T-helper 2 cell treated with Interferon-gamma antibody and Interleukin-4, amounts not matched to agents 100 ng/mL and 5 ng/mL, for 36 hours (primary cell): Measurements from ENCODE around the gene CSTPP1. TPM values are rescaled to one million over a fixed set of nuclear protein-coding genes. Genes with fewer than 3 reads are reported as not detected.
"Not testable (repeated sequence)": the region's sequence is repeated elsewhere in the genome, so short reads cannot be mapped to it uniquely, and the experiment has no call there.

Source experiments
- intact Hi-C: fragments of 100-400 bp; cut with micrococcal nuclease; formaldehyde crosslinking; loops from one replicate; pipeline ENCODE4 v1.15.1; 2023
- total RNA-seq: library from RNA; stranded (reverse); gene quantifications from 2 replicates; pipeline ENCODE4 v1.2.3, GENCODE V29; 2022

The CSTPP1 gene
- total RNA-seq, 1 donor from 2014 or later, result 17.4 TPM

- intact Hi-C loops, result not testable (repeated sequence)
These were observed 161.7 kb downstream of the CSTPP1 start for GRCh38 chr11:47098223-47098622.

- intact Hi-C loops, result no loop called here
These were observed 162.8 kb downstream of the CSTPP1 start for GRCh38 chr11:47099214-47099917.

GRCh38 chr11:47099918-47100315 is 163.4 kb downstream of the CSTPP1 start:
- intact Hi-C loops, result no loop called here

GRCh38 chr11:47101406-47101805 is 164.8 kb downstream of the CSTPP1 start:
- intact Hi-C loops, result no loop called here

GRCh38 chr11:47104261-47104950 is 167.8 kb downstream of the CSTPP1 start:
- intact Hi-C loops, result no loop called here

- intact Hi-C loops, result no loop called here
These were observed 169.0 kb downstream of the CSTPP1 start for GRCh38 chr11:47105541-47105940.

GRCh38 chr11:47105974-47106373 is 169.4 kb downstream of the CSTPP1 start:
- intact Hi-C loops, result no loop called here

- intact Hi-C loops, result no loop called here
These were observed 170.3 kb downstream of the CSTPP1 start for GRCh38 chr11:47106798-47107411.

- intact Hi-C loops, result no loop called here
These were observed 171.2 kb downstream of the CSTPP1 start for GRCh38 chr11:47107744-47108143.

GRCh38 chr11:47108214-47108613 is 171.7 kb downstream of the CSTPP1 start:
- intact Hi-C loops, result no loop called here

- intact Hi-C loops, result no loop called here
These were observed 172.6 kb downstream of the CSTPP1 start for GRCh38 chr11:47109051-47109726.

GRCh38 chr11:47109727-47110246 is 173.2 kb downstream of the CSTPP1 start:
- intact Hi-C loops, result no loop called here

- intact Hi-C loops, result no loop called here
These were observed 174.8 kb downstream of the CSTPP1 start for GRCh38 chr11:47111318-47111804.

- intact Hi-C loops, result not testable (repeated sequence)
These were observed 176.4 kb downstream of the CSTPP1 start for GRCh38 chr11:47112941-47113340.

GRCh38 chr11:47118958-47119688 is 182.6 kb downstream of the CSTPP1 start:
- intact Hi-C loops, result not testable (repeated sequence)

GRCh38 chr11:47121056-47121455 is 184.5 kb downstream of the CSTPP1 start:
- intact Hi-C loops, result no loop called here

- intact Hi-C loops, result no loop called here
These were observed 185.2 kb downstream of the CSTPP1 start for GRCh38 chr11:47121731-47122130.

- intact Hi-C loops, result no loop called here
These were observed 186.5 kb downstream of the CSTPP1 start for GRCh38 chr11:47123094-47123493.

GRCh38 chr11:47124675-47125074 is 188.1 kb downstream of the CSTPP1 start:
- intact Hi-C loops, result no loop called here

GRCh38 chr11:47125083-47125482 is 188.5 kb downstream of the CSTPP1 start:
- intact Hi-C loops, result no loop called here

- intact Hi-C loops, result no loop called here
These were observed 190.7 kb downstream of the CSTPP1 start for GRCh38 chr11:47127213-47127612.
